Spleen (tissue), 11 donors: ENCODE measurements around the gene KLHL22. TPM values are rescaled to one million over a fixed set of nuclear protein-coding genes. Genes with fewer than 3 reads are reported as not detected.

Experiments
- DNase-seq: peaks from one replicate; pipeline ENCODE4 v3.0.0-alpha.2; 2020
- H3K27ac ChIP-seq, 8 donors: fragments of 200-600 bp; sonication (generic) in 7 of 8; 1 replicate in 4 of 8; 2 replicates in 4 of 8; pipeline versions ENCODE4 v1.5.0 to v1.8.0; 2016 to 2021; ENCODE audit warnings: inconsistent platforms in 4 of 8, mild to moderate bottlenecking in 4 of 8, moderate library complexity in 1 of 8
- H3K27me3 ChIP-seq, 7 donors: fragments of 200-600 bp; sonication (generic) in 6 of 7; replicated peaks in 1 of 7; 1 replicate in 4 of 7; 2 replicates in 3 of 7; pipeline versions ENCODE4 v1.5.0 to v1.8.0; 2016 to 2021; ENCODE audit warnings: inconsistent platforms in 3 of 7, mild to moderate bottlenecking in 1 of 7
- H3K36me3 ChIP-seq, 6 donors: fragments of 200-600 bp; sonication (generic) in 5 of 6; 1 replicate in 4 of 6; 2 replicates in 2 of 6; pipeline versions ENCODE4 v1.5.0 to v1.8.0; 2016 to 2021; ENCODE audit warnings: inconsistent platforms in 2 of 6
- H3K4me1 ChIP-seq, 6 donors: fragments of 200-600 bp; sonication (generic) in 5 of 6; 1 replicate in 3 of 6; 2 replicates in 3 of 6; pipeline versions ENCODE4 v1.5.0 to v1.8.0; 2016 to 2021; ENCODE audit warnings: inconsistent platforms in 3 of 6
- H3K4me3 ChIP-seq, 8 donors: fragments of 200-600 bp; sonication (generic) in 7 of 8; 1 replicate in 4 of 8; 2 replicates in 4 of 8; pipeline versions ENCODE4 v1.5.0 to v1.8.0; 2016 to 2021; ENCODE audit warnings: inconsistent platforms in 4 of 8, mild to moderate bottlenecking in 4 of 8, moderate library complexity in 2 of 8
- H3K9me3 ChIP-seq, 8 donors: fragments of 200-600 bp; sonication (generic) in 7 of 8; 1 replicate in 4 of 8; 2 replicates in 4 of 8; pipeline versions ENCODE4 v1.5.0 to v1.8.0; 2016 to 2021; ENCODE audit warnings: inconsistent platforms in 4 of 8
- POLR2A ChIP-seq, 3 donors: fragments of 450-650 bp; IDR thresholded peaks; one replicate each; pipeline ENCODE4 v1.5.1; 2017; ENCODE audit warnings: antibody characterized with exemption in 3 of 3, mild to moderate bottlenecking in 1 of 3
- POLR2AphosphoS5 ChIP-seq, 3 donors: sonication (generic); formaldehyde crosslinking; IDR thresholded peaks; one replicate each; pipeline ENCODE4 v1.5.1; 2017; ENCODE audit warnings: antibody characterized with exemption in 3 of 3
- WGBS, 5 donors: extraction: QIAGEN DNeasy Blood & Tissue Kit in 3 of 5; methylation state at CpG; one replicate each; pipeline versions ENCODE4 v1.1.5 to v1.1.7; 2013 to 2018; 5-methylcytosine and 5-hydroxymethylcytosine counted together
- intact Hi-C: fragments of 100-400 bp; cut with DNase I; formaldehyde crosslinking; loops from one replicate; pipeline ENCODE4 v1.15.0; 2023; ENCODE audit warnings: low total_unique reads
- polyA plus RNA-seq, 3 donors: library from polyadenylated mRNA; stranded (reverse); fragments of 200-250 nt; gene quantifications; one replicate each; pipeline ENCODE4 v1.2.1, GENCODE V29; 2013
- total RNA-seq, 7 donors: library from RNA; depleted of rRNA in 3 of 7; stranded (reverse); fragments of >200 nt in 3 of 7; fragmentation: NEBNext Ultra II Directional in 4 of 7; extraction: Animal tissue kit (Norgen Biotek cat#: 25700) in 4 of 7; gene quantifications; one replicate each; pipeline versions ENCODE4 v1.1.0 to v1.2.1, GENCODE V29; 2016 to 2021
- TF ChIP-seq, protein P1 (sequence below), 11 experiments: fragments of 200-600 bp in 7 of 11; fragments of 450-650 bp in 4 of 11; sonication (generic) in 4 of 11; IDR thresholded peaks in 8 of 11; conservative IDR thresholded peaks in 3 of 11; 1 replicate in 7 of 11; 2 replicates in 4 of 11; pipeline versions ENCODE4 v1.4.0 to v1.8.0; 2016 to 2021; ENCODE audit warnings: antibody characterized with exemption in 11 of 11, inconsistent platforms in 4 of 11, mild to moderate bottlenecking in 1 of 11
- donor health status: healthy with polysubstance abuse.
- donor health status: DM: no; HTN: no; CAD: no; lungs with moderate emphysema.
- donor health status: DM: no; HTN: no; CAD: no.
- donor health status: Bipolar disorder and iron deficiency.
- donor health status: healthy.
- donor health status: DM: no; HTN: no; CAD: no.
- donor health status: DM: yes; HTN: yes; CAD: no.

KLHL22 gene
- total and polyA plus RNA-seq, 10 donors, result 14.0 to 40.6 (median 28.6) TPM

DNA sequence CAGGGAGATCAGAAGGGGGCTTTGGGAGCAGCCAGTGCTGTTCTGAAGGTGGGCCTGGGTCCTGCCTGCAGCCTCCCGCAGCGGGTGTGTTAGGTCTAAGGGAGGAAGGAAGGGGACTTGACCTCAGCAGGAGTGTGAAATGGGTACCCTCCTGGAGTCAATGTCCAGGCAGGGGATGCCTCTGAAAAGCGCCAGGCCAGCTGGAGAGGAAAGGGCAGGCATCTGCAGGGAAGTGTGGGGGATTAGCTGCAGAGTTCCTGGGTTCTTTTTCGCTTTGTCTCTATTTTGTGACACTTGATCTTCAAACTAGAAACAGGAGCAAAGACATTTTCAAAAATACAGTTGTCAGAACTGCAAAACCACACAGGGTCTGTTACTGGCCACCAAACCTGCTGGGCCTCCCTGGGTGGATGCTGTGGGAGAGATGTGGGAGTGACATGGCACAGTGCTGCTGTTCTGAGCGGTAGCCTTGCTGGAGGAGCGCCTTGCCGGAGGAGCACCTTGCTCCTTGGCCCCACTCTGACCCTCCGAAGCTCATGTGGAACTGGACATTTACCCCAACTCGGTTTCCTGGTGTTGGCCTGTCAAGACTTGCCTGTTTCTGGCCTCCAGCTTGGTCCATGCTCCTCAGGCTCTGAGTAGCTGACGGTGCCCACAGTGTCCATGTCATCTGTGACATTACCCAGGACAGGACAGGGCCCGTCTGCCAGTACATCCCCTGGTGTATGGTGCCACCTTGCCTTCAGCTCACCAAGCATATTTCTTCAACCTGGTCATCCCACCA, 37.7 kb upstream of the KLHL22 start:
- peak overlapping the region in 7 of 8 donors; percentile 51 to 78 (median 71) for H3K27ac ChIP-seq
- TF ChIP-seq, protein P1, sequence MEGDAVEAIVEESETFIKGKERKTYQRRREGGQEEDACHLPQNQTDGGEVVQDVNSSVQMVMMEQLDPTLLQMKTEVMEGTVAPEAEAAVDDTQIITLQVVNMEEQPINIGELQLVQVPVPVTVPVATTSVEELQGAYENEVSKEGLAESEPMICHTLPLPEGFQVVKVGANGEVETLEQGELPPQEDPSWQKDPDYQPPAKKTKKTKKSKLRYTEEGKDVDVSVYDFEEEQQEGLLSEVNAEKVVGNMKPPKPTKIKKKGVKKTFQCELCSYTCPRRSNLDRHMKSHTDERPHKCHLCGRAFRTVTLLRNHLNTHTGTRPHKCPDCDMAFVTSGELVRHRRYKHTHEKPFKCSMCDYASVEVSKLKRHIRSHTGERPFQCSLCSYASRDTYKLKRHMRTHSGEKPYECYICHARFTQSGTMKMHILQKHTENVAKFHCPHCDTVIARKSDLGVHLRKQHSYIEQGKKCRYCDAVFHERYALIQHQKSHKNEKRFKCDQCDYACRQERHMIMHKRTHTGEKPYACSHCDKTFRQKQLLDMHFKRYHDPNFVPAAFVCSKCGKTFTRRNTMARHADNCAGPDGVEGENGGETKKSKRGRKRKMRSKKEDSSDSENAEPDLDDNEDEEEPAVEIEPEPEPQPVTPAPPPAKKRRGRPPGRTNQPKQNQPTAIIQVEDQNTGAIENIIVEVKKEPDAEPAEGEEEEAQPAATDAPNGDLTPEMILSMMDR (IDR thresholded peaks at IDR 0.05 in 8 of 11, conservative IDR thresholded peaks at IDR 0.05 in 3 of 11), result no peak
- TF ChIP-seq POLR2A (IDR thresholded peaks at IDR 0.05), result no peak
- TF ChIP-seq POLR2AphosphoS5 (IDR thresholded peaks at IDR 0.05), result no peak
- WGBS, 5 donors, result 66 to 85% (median 80%) methylated on average over 8 to 11 of the region's 11 CpGs
- H3K4me3 ChIP-seq, result no peak overlapping the region
- H3K4me1 ChIP-seq, result peaks cover 35 to 89% (median 69%) of the 10 kb centered on the region in 6 donors
- H3K9me3 ChIP-seq, result no peaks in the 10 kb centered on the region
- H3K36me3 ChIP-seq, result peaks cover 0 to 89% (median 22%) of the 10 kb centered on the region in 6 donors
- no peaks in the 10 kb centered on the region for H3K27me3 ChIP-seq
- DNase-seq, result no peak
- intact Hi-C loops, result no loop called here

DNA sequence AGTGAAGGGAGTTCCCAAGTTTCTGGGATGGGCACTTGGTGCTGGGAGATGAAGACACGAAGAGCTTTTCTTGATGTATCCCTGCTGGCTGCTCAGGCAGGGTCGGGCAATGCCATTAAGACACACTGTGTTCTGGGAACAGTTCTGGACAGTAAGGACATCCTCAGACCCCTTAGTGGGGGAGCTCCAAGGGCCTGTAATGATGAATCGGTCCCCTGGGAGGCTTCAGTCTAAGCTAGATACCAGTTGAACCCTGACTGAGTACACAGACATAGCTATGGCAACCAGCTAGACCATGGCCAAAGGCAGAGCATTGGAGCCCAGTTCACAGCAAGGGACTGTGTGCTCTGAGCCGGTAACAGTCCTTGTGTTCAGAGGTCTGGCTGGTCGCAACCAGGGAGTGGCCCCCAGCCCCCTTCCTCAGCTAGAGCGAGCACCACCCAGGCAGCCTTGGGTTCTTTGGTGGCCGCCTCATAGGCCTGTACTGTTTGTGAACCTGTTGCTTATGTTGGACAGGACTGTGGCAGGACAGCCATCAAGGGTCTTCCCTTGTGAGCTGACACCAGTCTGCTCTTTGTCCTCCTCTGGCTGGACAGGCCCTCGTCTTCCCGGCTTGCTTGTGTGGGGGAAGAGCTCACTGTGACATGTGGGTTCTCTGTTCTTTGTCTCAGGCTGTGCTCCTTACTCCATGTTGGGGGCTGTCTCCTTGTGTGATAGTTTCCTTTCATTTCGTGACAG, 36.8 kb upstream of the KLHL22 start:
- Histone ChIP-seq H3K27ac (peak overlapping the region; percentile 51 to 78 (median 69)), H3K36me3 (peaks cover 0 to 89% (median 21%) of the 10 kb centered on the region in 6 donors), H3K4me3 (no peak overlapping the region), H3K4me1 (peaks cover 35 to 97% (median 72%) of the 10 kb centered on the region in 6 donors), H3K27me3 (no peaks in the 10 kb centered on the region), H3K9me3 (no peaks in the 10 kb centered on the region)
- intact Hi-C loops, result no loop called here
- TF ChIP-seq POLR2AphosphoS5 (IDR thresholded peaks at IDR 0.05), result no peak
- TF ChIP-seq POLR2A (IDR thresholded peaks at IDR 0.05), result no peak
- TF ChIP-seq, protein P1 (IDR thresholded peaks at IDR 0.05 in 8 of 11, conservative IDR thresholded peaks at IDR 0.05 in 3 of 11), result no peak
- no peak for DNase-seq
- 65 to 85% (median 83%) methylated on average over 6 to 10 of the region's 10 CpGs for WGBS, 5 donors

DNA sequence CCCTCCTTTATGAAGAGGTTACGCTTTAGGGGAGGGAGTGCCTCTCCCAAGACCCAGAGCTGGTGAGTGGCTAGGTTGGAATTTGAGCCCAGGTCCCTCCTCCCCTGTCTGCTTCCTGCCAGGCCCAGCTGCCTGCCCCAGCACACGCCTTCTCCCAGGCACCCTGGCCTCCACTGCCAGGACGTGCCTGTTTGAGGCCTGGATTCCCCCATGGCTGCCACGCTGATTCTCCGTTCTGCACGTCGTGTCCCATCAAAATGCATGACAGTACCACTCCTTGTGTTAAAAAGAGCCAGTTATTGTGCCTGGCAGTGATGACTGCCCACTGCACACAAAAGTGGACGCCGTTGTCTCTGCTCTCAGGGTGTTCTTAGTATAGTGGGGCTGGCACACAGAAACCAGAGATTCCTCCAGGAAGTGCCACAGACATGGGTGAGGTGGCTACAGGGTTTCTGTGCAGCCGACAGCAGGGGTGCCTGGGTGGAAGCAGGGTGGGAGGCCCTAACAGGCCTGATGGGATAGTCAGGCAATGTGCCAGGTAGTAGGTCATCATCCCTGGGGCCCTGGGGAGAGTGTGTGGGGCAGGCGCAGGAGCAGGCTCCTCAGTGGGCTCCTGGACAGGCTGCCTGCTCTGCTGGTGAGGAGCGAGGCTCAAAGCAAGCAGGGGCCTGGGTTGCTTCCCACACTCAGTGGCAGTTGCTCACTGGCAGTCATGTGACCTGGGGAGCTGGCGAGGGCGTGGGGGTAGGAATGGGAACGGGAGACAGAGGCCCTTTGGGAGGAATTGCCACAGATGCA, 36.0 kb upstream of the KLHL22 start:
- peaks cover 35 to 97% (median 70%) of the 10 kb centered on the region in 6 donors for H3K4me1 ChIP-seq
- intact Hi-C loops, result no loop called here
- H3K9me3 ChIP-seq, result no peaks in the 10 kb centered on the region
- H3K36me3 ChIP-seq, result peaks cover 0 to 88% (median 15%) of the 10 kb centered on the region in 6 donors
- no peak overlapping the region for H3K4me3 ChIP-seq
- no peaks in the 10 kb centered on the region for H3K27me3 ChIP-seq
- no peak for DNase-seq
- peak overlapping the region; percentile 51 to 78 (median 69) for H3K27ac ChIP-seq
- WGBS, 5 donors, result 60 to 75% (median 68%) methylated on average over 15 of the region's 15 CpGs
- TF ChIP-seq, protein P1 (IDR thresholded peaks at IDR 0.05 in 8 of 11, conservative IDR thresholded peaks at IDR 0.05 in 3 of 11), result no peak
- TF ChIP-seq POLR2A (IDR thresholded peaks at IDR 0.05) (no peak), POLR2AphosphoS5 (IDR thresholded peaks at IDR 0.05) (peak; percentile 18 to 71 (median 53))
